ENCODE measurements around the gene OPA3.

OPA3 gene

DNA sequence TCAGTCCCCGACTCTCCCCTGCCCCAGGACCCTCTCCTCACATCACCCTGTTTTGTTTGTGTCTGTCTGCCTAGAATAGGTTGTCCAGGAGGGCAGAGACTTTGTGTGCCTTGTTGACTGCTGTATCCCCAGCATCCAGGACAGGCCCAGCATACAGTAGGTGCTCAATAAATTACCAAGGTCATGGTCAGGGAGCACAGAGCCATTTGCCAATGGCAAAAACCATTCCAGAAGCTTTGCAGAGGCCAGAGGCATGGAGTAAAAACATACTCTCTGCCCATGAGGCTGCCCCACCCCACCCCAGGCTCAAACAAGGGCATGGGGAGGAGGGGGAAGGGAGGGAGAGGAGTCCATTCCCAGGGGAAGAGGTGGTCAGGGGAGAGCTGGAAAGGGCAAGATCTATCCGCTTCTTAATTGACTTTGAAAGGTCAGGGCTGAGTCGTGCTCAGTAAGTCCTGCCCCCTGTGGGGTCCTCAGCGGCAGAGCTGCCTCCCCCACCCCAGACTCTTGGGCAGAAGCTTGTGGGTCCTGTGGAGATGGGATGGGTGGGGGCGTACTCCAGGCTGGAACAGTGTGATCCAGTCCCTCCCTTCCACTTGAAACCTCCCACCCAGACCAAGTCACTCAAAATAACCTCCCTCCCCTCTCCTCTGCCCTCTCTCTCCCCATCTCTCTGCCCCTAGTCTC lies 13.0 kb upstream of the OPA3 start:
- no peak for DNase-seq

DNA sequence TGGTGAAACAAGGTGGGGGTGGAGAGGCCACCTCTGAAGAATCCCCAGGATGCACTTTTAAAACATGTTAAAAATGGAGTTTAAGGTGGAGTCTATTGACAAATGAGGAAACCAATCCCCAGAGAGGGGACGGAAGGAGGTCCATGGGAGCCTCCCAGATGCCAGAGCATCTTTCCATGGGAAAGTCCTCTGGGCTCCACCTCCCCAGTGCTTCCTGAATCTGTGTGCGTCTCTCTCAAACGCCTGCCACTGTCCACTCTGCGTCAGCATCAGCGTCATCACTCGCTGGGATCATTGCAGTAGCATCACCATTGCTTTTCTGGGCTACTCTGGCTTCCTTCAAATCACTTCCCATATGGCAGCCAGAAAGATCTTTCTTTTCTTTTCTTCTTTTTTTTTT lies 11.2 kb upstream of the OPA3 start:
- DNase-seq: no peak

DNA sequence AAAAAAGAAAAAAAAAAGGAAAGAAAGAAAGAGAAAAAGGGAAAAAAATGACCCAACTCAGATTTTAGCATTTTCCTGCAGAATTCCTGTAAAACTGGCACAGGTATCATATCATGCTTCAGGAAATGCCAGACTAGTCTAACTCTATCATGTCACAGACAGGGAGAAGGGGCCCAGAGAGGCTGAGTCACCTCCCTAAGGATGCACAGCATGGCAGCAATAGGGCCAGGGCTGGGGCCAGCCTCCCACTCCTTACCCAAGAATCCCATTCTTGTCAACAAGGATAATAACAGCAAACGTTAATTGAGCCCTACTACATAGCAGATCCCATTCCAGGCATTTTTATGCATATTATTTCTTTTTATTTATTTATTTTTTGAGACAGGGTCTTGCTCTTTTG lies 8.9 kb upstream of the OPA3 start:
- DNase-seq: no peak

DNA sequence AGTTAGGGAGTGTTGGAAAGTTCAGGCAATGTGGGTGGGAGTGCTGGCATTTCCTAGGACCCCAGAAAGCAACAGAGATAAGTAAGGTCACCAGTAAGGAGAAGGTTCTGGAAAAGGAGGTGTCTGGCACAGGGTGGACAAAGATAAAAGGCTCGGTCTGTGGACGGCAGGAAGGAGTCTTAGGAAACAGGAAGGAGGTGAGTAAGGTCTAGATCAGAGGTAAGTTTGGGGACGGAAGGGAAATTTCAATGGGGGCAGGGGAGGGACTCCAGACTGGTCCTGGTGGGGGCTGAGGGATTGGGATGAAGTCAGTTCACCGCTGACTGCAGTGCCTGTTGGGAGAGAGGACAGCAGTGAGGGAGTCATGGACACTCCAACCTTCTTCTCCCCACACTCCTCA lies 7.8 kb upstream of the OPA3 start:
- no peak for DNase-seq

DNA sequence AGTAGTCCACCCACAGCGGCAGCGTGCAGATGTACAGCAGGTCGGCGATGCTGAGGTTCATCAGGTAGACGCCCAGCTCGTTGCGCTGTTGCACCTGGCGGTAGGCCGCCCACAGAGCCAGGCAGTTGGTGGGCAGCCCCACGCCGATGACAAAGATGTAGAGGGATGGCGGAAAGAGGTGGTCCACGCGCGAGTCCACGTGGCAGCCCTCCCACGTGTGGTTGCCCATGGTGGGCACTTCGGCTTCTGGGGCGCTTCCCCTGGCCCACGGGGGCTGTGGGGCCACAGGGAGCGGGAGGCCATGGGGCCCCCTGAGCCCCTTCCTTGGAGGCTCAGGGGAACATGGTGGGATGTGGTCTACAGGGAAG lies 7.0 kb upstream of the OPA3 start:
- no peak for DNase-seq

DNA sequence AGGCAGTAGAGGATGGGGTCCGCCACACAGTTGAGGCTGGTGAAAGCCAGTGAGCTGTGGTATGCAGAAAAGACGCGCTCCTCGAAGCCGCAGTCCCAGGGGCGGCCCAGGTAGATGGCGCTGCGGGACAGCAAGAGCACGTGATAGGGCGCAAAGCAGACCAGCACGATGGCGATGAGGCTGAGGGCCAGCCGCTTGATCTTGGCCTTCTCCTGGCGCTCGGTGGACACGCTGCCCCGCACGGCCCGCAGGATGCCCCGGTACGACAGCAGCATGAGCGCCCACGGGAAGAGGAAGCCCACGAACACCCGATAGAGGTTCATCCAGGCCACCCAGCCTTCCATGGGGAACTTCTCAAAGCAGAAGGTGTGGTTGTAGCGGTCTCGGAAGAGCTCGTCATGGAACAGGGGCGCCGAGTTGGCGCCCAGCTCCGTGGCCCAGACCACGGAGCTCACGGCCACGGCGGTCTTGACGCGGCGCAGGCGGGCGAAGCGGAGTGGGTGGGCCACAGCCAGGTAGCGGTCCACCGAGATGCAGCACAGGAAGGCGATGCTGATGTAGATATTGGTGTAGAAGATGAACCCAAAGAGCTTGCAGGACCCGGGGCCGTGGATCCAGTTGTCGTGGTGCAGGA lies 6.5 kb upstream of the OPA3 start:
- DNase-seq: no peak

DNA sequence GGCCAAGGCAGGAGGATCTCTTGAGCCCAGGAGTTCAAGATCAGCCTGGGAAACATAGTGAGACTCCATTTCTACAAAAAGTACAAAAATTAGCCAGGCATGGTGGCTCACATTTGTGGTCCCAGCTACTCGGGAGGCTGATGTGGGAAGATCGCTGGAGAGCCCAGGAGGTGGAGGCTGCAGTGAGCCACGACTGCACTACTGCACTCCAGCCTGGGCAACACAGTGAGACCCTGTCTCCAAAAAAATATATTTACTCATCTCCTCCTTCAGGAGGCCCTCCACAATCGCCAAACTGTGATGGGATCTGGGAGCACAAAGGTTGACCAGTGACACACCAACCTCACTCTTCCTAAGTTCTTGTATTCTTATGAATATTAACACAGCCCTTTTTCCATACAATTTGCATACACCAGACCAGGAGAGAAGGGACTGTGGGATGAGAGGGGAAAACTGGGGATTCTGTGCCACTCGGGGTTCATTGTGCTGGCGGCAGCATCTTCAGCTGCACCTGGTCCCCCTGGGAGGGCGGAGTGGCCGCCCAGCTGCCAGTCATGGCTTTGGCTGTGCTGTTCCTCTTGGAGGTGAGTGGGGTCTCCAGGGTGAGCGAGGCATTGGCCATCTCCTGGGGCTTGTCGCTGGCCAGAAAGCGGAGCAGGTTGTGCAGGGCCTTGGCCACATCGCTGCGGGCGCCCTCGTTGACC lies 5.8 kb upstream of the OPA3 start:
- no peak for DNase-seq

DNA sequence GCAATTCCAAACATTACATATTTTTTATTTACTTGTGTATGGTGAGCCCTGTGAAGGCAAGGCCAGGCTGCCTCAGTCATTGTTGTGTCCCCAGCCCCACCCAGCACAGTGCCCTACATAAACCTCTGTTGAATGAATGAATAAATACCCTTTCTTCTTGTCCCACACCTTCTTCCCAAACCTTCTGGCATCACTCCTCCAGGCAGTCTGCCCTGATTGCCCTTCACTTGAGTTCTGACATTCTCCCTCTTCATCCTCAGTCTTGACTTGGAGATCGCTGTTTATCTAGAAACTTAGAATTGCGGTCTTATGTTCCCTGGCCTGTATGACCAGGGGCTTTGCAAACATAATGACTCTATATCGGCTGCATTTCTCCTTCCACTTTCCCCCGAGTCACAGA lies 5.2 kb upstream of the OPA3 start:
- no peak for DNase-seq

DNA sequence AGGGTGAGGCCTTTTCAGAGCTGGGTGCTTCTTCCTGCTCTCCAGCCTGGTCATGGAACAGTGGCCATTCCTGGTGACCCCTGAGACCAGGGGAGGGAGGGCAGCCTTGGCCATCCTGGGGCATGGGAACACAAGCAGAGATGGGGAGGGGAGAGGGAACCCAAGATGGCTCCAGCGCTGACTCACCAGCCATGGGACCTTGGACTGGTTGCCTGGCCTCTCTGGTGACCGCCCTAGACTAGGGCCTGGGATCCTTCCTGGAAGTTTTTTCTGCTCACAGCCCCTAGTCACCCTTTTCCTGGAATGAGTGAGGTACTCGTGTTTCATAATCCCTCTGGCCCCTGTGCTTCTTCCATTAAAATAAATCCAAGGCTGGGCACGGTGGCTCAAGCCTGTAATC lies 3.3 kb upstream of the OPA3 start:
- no peak for DNase-seq

DNA sequence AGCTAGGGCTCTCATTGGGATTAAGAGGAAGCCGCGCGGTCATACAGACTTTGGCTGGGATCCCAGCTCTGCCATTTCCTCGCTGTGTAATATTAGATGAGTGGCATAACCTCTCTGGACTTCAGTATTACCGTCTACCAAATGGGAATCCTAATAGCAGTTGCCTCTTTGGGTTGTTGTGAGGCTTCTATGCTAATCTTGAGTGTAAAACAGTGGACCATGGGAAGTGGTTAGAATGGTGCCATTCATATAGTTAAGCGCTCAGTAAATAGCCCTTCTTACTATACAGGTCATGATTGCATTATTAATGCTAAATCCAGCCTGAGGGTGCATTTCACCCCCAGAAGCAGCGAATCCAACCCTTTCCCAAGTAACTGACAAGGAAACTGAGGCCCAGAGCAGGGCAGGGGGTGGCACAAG lies 566 bp upstream of the OPA3 start:
- DNase-seq: no peak

DNA sequence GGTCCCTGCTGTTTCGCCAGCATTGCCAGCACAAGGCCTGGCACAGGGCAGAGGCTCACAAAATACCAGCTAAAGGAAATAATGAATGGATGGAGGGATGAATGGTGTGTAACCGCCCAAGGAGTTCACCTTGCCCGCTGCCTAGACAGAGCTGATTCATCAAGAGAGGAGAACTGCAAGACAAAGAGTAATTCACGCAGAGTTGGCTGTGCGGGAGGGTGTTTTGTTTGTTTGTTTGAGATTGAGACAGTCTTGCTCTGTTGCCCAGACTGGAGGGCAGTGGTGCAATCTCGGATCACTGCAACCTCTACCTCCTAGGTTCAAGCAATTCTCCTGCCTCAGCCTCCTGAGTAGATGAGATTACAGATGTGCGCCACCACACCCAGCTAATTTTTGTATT lies 3.0 kb downstream of the OPA3 start:
- no peak for DNase-seq

DNA sequence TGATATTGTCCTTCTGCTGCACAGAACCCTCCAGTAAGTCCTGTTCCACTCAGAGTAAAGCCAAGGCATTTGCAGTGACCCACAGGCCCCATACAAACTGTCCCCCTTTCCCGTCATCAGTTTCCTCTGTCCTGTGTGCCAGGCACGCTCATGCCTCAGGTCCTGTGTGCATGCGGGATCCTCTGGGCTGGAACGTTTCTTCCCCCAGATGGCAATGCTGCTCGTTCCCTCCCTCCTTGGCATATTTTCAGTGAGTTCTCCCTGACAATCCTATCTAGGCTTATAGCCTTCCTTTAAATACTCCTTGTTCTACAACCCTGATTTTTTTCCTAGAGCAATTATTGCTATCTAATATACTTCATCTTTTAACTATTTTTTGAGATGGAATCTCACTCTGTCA lies 5.7 kb downstream of the OPA3 start:
- no peak for DNase-seq

DNA sequence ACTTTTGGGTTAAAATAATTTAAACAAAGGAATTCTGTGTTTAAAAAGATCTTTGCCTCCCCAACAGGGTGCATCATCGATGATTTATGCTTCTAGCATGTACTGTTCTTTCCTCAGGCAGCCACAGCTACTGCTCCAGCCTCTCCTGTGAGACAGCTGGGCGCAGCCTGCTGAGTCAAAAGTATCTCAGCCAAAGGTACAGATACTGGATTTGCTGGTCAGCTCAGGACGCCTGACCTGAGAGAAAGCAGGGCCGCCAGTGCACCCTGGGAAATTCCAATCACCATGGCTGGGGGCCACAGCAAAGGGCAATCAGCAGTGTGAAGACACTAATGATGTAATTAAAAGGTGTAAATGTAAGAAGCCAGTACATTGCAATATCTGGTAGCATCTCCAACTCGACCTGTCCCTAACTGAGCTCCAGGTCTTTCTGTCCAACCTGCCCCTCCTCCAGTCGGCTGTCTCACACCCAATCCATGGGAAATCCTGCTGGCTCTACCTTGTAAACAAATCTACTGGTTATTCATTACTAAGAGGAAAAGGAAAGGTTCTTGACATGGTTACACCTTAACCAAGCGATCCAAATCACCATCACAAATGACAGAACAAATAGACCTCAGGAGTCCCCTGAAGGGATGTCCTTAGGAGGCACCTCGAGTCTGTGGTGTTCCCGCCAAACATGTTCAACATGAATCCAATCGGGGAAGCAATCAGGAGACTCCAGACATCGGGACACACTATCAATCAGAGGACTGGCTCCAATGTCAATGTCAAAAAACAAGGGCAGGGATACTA lies 7.3 kb downstream of the OPA3 start:
- peak; percentile 92 for DNase-seq

DNA sequence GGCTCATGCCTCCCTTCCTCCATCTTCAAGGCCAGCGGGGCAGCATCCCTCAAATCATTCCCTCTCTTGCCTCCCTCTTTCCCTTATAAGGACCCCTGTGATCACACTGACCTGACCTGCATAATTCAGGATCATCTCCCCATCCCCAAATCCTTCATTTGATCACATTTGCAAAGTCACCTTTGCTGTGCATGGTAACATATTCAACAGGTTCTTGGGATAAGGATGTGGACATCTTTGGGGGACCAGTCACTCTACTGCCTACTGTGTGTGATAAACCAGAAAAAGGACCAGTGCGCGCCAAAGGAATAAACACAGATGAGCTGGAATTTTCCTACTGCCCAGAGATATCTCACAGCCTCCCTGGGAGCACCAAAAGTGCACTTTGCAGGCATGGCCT lies 7.9 kb downstream of the OPA3 start:
- no peak for DNase-seq

DNA sequence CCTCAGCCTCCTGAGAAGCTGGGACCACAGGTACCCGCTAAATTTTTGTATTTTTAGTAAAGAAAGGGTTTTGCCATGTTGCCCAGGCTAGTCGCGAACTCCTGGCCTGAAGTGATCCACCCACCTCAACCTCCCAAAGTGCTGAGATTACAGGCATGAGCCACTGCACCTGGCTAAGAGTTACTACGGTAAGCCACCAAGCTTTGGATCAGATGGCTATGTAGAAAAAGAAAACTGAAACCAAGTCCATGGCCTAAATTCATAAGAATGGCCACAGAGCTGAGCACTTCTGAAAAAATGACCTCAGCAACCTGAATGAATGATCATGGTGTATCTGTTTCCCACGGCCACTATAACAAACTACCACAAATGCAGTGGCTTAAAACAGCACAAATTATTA lies 9.4 kb downstream of the OPA3 start:
- no peak for DNase-seq

DNA sequence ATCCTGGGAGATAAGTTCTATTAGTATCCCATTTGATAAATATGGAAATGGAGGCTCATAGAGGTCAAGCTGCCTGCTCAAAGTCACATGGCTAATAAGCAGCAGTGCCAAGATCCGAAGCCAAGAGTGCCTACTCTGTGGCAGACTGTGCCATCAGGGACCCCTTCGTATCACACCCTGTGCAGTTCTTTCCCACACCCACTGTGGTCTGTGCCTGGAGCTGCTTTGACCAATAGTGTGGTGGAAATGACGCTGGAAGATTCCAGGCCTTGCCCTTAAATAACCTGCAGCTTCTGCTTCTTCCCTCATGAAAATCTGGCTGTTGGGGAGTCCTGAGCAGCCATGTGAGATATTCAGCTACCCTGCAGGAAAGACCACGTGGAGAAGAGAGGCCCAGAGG lies 10.1 kb downstream of the OPA3 start:
- no peak for DNase-seq

DNA sequence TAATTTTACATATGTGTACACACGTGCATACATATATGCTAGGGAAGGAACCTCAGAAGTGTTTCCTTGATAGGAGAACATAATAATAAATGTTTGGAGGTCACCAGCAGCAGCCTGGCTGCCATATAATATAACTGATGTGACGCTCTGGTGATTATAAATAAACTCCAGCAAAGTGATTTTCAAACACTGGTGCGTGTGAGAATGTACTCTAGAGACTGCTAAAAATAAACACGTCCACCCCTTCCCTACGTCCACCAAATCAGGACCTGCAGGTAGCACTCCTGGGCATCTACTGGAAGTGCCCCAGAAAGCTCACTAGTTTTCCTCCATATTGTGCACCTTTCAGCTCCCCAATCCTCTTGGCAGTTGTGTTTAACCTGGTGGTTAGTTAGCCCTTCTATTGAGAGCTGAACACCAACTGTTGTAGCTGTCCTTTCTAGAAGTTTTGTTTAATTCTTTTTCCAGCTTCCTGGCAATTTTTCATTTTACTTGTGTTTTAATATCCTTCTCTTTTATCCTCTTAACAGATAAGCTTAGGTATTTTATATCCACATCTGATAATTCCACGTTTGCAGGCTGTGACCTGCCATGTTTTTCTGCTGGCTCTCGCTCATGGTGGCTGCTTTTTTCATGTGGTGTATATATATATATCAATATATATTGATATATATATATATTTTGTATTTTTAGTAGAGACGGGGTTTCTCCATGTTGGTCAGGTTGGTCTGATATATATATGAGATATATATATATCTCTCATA lies 13.0 kb downstream of the OPA3 start:
- DNase-seq: no peak

DNA sequence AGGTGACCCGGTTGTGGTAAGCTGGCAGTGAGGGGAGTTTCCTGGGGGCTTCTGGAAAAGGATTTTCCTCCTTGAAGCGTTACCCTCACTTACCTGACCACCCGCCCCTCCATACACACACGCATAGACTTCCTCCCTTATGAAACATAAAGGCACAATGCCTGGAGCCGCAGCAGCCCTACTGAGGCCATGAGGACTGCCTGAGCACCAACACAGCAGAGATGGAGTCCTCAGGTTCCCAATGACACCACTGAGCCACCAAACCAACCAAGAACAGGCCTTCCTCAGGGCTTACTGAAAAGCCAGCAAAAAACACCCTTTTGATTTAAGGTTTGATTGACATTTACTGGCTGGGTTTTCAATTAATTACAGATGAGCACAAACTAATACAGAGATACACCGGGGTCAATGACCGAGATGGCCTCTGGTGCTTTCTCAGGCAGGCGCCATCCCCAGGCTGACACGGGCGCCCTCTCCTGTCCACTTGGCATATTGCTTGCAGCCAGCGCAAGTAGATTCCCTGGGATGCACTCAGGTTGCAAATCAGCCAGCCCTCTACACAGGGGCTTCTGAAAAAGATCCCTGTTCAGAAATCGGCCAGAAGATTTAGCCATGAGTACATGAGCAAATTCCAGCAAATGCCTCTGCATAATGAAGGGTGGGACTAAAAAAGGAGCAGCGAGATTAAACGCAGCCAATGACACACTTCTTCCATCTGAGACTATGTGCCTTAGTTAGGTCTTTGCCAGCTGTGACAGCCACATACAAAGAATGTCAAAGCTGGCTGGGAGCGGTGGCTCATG lies 14.8 kb downstream of the OPA3 start:
- DNase-seq: peak; percentile 48

DNA sequence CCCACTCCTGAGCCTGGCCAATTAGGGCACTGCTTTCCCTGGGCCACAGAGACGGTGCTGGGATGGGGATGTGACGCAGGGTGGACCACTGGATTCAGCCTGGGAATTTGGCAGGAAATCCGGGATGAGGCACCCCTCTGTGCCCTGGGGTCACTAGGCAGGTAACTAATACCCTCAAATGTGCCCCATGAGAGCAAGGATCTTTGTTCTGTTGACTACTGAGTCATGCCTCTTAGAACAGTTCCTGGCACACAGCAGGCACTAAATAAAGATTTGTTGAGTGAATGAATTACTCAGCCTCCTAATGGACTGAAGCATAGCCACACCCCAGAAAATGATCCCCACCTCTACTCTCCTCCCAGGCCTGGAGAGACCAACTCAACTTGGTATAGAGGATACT lies 15.9 kb downstream of the OPA3 start:
- peak; percentile 43 for DNase-seq

DNA sequence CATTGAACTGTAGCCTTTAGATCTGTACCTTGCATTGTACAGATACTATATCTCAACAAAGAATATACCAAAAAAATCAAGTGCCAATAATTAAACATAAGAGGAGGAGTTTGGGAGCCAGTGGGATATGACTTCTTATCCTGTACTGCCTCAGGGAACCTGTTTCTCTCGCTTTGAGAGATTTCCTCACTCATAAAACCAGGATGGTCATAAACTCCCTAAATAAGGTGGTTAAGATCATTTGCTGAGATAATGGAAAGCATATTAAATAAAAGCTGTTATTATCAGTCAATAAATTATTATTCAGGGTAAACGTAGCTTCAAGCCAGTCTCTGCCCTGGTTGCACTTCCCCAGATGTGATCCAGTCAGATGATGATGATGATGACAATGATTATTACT lies 17.0 kb downstream of the OPA3 start:
- no peak for DNase-seq

DNA sequence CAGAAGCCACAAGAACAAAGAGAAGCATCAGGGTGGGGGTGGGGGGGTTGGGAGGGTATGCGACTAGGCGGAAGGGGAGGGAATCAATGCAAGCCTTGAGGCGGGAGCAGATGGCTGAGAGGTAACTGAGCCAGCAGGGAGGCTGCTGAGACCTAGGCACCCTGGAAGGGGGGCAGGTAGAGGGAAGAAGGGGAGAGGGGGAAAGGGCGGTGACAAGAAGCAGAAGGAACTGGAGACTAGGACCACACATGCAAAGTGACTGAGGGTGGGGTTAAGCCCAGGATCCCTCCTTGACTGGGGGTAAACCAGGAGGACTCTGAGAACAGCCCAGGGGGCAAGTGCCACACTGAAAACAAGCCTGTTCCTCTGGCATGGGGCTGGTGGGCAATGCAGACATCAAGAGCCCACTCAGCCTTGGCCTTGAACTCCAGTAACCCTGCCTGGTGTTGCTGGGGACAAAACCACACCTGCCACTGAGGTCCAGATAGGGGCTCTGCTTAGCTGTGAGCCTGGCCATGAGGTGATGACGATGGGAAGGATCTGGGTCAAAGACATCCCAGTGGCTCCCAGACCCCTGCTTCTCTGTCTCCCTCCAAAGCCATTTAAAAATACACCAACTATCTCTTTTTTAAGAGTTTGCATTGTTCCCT lies 20.3 kb downstream of the OPA3 start:
- no peak for DNase-seq

DNA sequence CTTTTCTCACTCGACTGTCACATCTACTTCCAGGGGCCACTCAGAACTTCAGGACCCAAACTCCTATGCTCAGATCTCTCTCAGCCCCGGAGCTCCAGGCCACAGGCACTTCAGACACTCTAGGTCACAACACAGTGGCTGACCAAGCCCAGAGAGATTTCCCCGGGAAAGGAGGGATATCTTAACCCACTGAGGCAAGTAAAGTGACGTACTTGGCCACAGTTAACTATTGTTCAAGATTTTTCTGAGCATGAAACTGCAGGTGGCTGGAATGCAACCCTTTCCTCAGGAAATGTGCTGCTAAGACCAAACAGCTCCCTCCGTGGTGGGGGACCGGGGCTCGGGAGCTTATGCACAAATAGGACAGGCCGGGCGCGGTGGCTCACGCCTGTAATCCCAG lies 23.9 kb downstream of the OPA3 start:
- DNase-seq: no peak
